Fibroblast of skin of right biceps (primary cell): Measurements from ENCODE around the gene XKR3.
"Not testable (repeated sequence)": the region's sequence is repeated elsewhere in the genome, so short reads cannot be mapped to it uniquely, and the experiment has no call there.

Experiments
- DNase-seq: peaks from one replicate; pipeline ENCODE4 v3.0.0-alpha.2; 2013

XKR3 gene

GRCh38 chr22:16803255-16803917 lies 21.8 kb downstream of the XKR3 start:
- no peak for DNase-seq

- DNase-seq = no peak
These were observed 23.6 kb downstream of the XKR3 start for GRCh38 chr22:16801571-16801970.

- DNase-seq = no peak
These were observed 24.1 kb downstream of the XKR3 start for GRCh38 chr22:16801088-16801487.

- no peak for DNase-seq
These were observed 24.9 kb downstream of the XKR3 start for GRCh38 chr22:16800358-16800757.

GRCh38 chr22:16795504-16795903 lies 29.7 kb downstream of the XKR3 start:
- DNase-seq = not testable (repeated sequence)

GRCh38 chr22:16793831-16794230 lies 31.4 kb downstream of the XKR3 start:
- DNase-seq = no peak

GRCh38 chr22:16789860-16790493 lies 35.2 kb downstream of the XKR3 start:
- no peak for DNase-seq

GRCh38 chr22:16783930-16784354 lies 41.3 kb downstream of the XKR3 start:
- DNase-seq = no peak

GRCh38 chr22:16783453-16783852 lies 41.8 kb downstream of the XKR3 start:
- no peak for DNase-seq

GRCh38 chr22:16781764-16782329 lies 43.4 kb downstream of the XKR3 start:
- no peak for DNase-seq

- no peak for DNase-seq
These were observed 44.0 kb downstream of the XKR3 start for GRCh38 chr22:16781074-16781763.

- no peak for DNase-seq
These were observed 47.8 kb downstream of the XKR3 start for GRCh38 chr22:16777284-16777924.

- DNase-seq = no peak
These were observed 49.1 kb downstream of the XKR3 start for GRCh38 chr22:16776080-16776479.

GRCh38 chr22:16774911-16775500 lies 50.2 kb downstream of the XKR3 start:
- no peak for DNase-seq

- not testable (repeated sequence) for DNase-seq
These were observed 53.6 kb downstream of the XKR3 start for GRCh38 chr22:16771569-16771968.

GRCh38 chr22:16767927-16768326 lies 57.3 kb downstream of the XKR3 start:
- DNase-seq = not testable (repeated sequence)

- not testable (repeated sequence) for DNase-seq
These were observed 63.0 kb downstream of the XKR3 start for GRCh38 chr22:16762224-16762623.

- not testable (repeated sequence) for DNase-seq
These were observed 64.8 kb downstream of the XKR3 start for GRCh38 chr22:16760416-16760815.

- DNase-seq = not testable (repeated sequence)
These were observed 75.9 kb downstream of the XKR3 start for GRCh38 chr22:16749282-16749681.

GRCh38 chr22:16748160-16748929 lies 76.9 kb downstream of the XKR3 start:
- DNase-seq = not testable (repeated sequence)

- DNase-seq = not testable (repeated sequence)
These were observed 77.7 kb downstream of the XKR3 start for GRCh38 chr22:16747266-16748159.
